Astrocyte (in vitro differentiated cells and primary cell): Measurements from ENCODE around the gene ZNF593. TPM values are rescaled to one million over a fixed set of nuclear protein-coding genes. Genes with fewer than 3 reads are reported as not detected.

Source experiments
- DNase-seq: peaks from one replicate; pipeline ENCODE4 v3.0.0-alpha.2; 2010; ENCODE audit warnings: low read depth
- FAIRE-seq: peaks from 2 replicates; lab custom pipeline; 2011; peaks lifted over from hg19 to GRCh38; lab: Jason Lieb, UNC
- H2AFZ ChIP-seq: 2 replicates; pipeline ENCODE4 v1.6.0; 2012; ENCODE audit warnings: low read depth, low read length, inconsistent platforms
- H3K27ac ChIP-seq: 2 replicates; pipeline ENCODE4 v1.5.1; 2011; ENCODE audit warnings: low read depth, low read length, inconsistent platforms
- H3K27me3 ChIP-seq: 2 replicates; pipeline ENCODE4 v1.6.0; 2011; ENCODE audit warnings: low read length, inconsistent platforms; ENCODE audit not compliant: insufficient read depth
- H3K36me3 ChIP-seq: 2 replicates; pipeline ENCODE4 v1.5.1; 2011; ENCODE audit warnings: low read length, inconsistent platforms; ENCODE audit not compliant: insufficient read depth
- H3K4me1 ChIP-seq: 2 replicates; pipeline ENCODE4 v1.5.1; 2011; ENCODE audit warnings: low read length, inconsistent platforms; ENCODE audit not compliant: insufficient read depth
- H3K4me2 ChIP-seq: 2 replicates; pipeline ENCODE4 v1.6.0; 2012; ENCODE audit warnings: low read length, inconsistent platforms
- H3K4me3 ChIP-seq: 2 replicates; pipeline ENCODE4 v1.5.1; 2011; ENCODE audit warnings: low read depth, mild to moderate bottlenecking, low read length, inconsistent platforms; ENCODE audit not compliant: insufficient read depth
- H3K79me2 ChIP-seq: 2 replicates; pipeline ENCODE4 v1.6.0; 2012; ENCODE audit warnings: mild to moderate bottlenecking, low read length, inconsistent platforms; ENCODE audit not compliant: insufficient read depth
- H3K9ac ChIP-seq: 2 replicates; pipeline ENCODE4 v1.6.0; 2012; ENCODE audit warnings: mild to moderate bottlenecking, low read length, inconsistent platforms
- H3K9me3 ChIP-seq: 2 replicates; pipeline ENCODE4 v1.5.1; 2012; ENCODE audit warnings: low read depth, mild to moderate bottlenecking, low read length, inconsistent platforms; ENCODE audit not compliant: insufficient read depth
- H4K20me1 ChIP-seq: 2 replicates; pipeline ENCODE4 v1.6.0; 2012; ENCODE audit warnings: low read length, inconsistent platforms; ENCODE audit not compliant: insufficient read depth
- H3K27ac Mint-ChIP-seq: one replicate; pipeline ENCODE4 v1.8.0; 2021; ENCODE audit warnings: mild to moderate bottlenecking, mixed read lengths; ENCODE audit not compliant: unreplicated experiment
- H3K27me3 Mint-ChIP-seq: one replicate; pipeline ENCODE4 v1.8.0; 2021; ENCODE audit warnings: low read depth, mixed read lengths; ENCODE audit not compliant: unreplicated experiment
- H3K36me3 Mint-ChIP-seq: one replicate; pipeline ENCODE4 v1.8.0; 2021; ENCODE audit warnings: low read depth, mixed read lengths; ENCODE audit not compliant: unreplicated experiment
- H3K4me1 Mint-ChIP-seq: one replicate; pipeline ENCODE4 v1.8.0; 2021; ENCODE audit warnings: low read depth, mixed read lengths; ENCODE audit not compliant: unreplicated experiment
- H3K4me3 Mint-ChIP-seq: one replicate; pipeline ENCODE4 v1.8.0; 2021; ENCODE audit warnings: mild to moderate bottlenecking, moderate library complexity, mixed read lengths; ENCODE audit not compliant: unreplicated experiment
- H3K9me3 Mint-ChIP-seq: one replicate; pipeline ENCODE4 v1.8.0; 2021; ENCODE audit warnings: mild to moderate bottlenecking, mixed read lengths; ENCODE audit not compliant: unreplicated experiment
- CTCF ChIP-seq: IDR thresholded peaks from 2 replicates; pipeline ENCODE4 v1.5.1; 2011; ENCODE audit warnings: low read depth, mild to moderate bottlenecking, inconsistent platforms, low read length, moderate library complexity; ENCODE audit not compliant: insufficient read depth
- EZH2 ChIP-seq: IDR thresholded peaks from 2 replicates; pipeline ENCODE4 v1.6.1; 2012; ENCODE audit warnings: mild to moderate bottlenecking, low read length, inconsistent platforms; ENCODE audit not compliant: insufficient read depth
- total RNA-seq: library from RNA; stranded (reverse); gene quantifications from 2 replicates; pipeline ENCODE4 v1.2.1, GENCODE V29; 2021

ZNF593 gene
- total RNA-seq, 1 donor from 2014 or later: 34.4 TPM

GRCh38 chr1:26210147-26210870, 40.6 kb downstream of the ZNF593 start:
- peaks cover 26% of the 10 kb centered on the region for H3K27me3 Mint-ChIP-seq
- FAIRE-seq (no peak), DNase-seq (no peak)
- Histone ChIP-seq H3K9ac (no peak overlapping the region), H3K4me1 (no peaks in the 10 kb centered on the region), H3K4me3 (no peak overlapping the region), H4K20me1 (no peaks in the 10 kb centered on the region), H3K79me2 (no peaks in the 10 kb centered on the region), H2AFZ (no peak overlapping the region), H3K27ac (no peak overlapping the region), H3K27me3 (peaks cover 6% of the 10 kb centered on the region), H3K36me3 (no peaks in the 10 kb centered on the region), H3K9me3 (no peaks in the 10 kb centered on the region), H3K4me2 (no peak overlapping the region)
- H3K9me3 Mint-ChIP-seq: peaks cover 2% of the 10 kb centered on the region
- H3K27ac Mint-ChIP-seq: no peak overlapping the region
- no peak for TF ChIP-seq EZH2
- no peak for TF ChIP-seq CTCF
- no peaks in the 10 kb centered on the region for H3K4me1 Mint-ChIP-seq
- no peaks in the 10 kb centered on the region for H3K36me3 Mint-ChIP-seq
- no peak overlapping the region for H3K4me3 Mint-ChIP-seq

- FAIRE-seq: no peak
- H3K4me1 Mint-ChIP-seq: no peaks in the 10 kb centered on the region
Observed at GRCh38 chr1:26212726-26213125, 43.0 kb downstream of the ZNF593 start.

More at GRCh38 chr1:26212726-26213125, 43.0 kb downstream of the ZNF593 start:
- no peak overlapping the region for H3K27ac ChIP-seq
- H3K4me3 ChIP-seq: no peak overlapping the region
- Mint-ChIP-seq H3K27me3 (peaks cover 36% of the 10 kb centered on the region), H3K4me3 (no peak overlapping the region), H3K27ac (no peak overlapping the region), H3K36me3 (no peaks in the 10 kb centered on the region), H3K9me3 (no peaks in the 10 kb centered on the region)
- no peaks in the 10 kb centered on the region for H3K36me3 ChIP-seq
- no peak overlapping the region for H2AFZ ChIP-seq
- H3K9me3 ChIP-seq: no peaks in the 10 kb centered on the region
- H3K9ac ChIP-seq: no peak overlapping the region
- H3K79me2 ChIP-seq: no peaks in the 10 kb centered on the region
- no peak for DNase-seq
- peaks cover 6% of the 10 kb centered on the region for H3K27me3 ChIP-seq
- no peaks in the 10 kb centered on the region for H4K20me1 ChIP-seq
- no peaks in the 10 kb centered on the region for H3K4me1 ChIP-seq
- no peak overlapping the region for H3K4me2 ChIP-seq
- TF ChIP-seq EZH2 (no peak), CTCF (no peak)
